ENCODE results near the gene MYLIP.
A peak's percentile ranks its signal among the peaks of the same experiment; 100 is the strongest.

Gene MYLIP

GRCh38 chr6:16108419-16108818 is 20.5 kb upstream of the MYLIP start:
- DNase-seq: no peak

- DNase-seq: no peak
Measured at GRCh38 chr6:16108921-16109658, 19.8 kb upstream of the MYLIP start.

- no peak for DNase-seq
Measured at GRCh38 chr6:16109659-16110305, 19.1 kb upstream of the MYLIP start.

GRCh38 chr6:16118825-16119224 is 10.1 kb upstream of the MYLIP start:
- no peak for DNase-seq

GRCh38 chr6:16121339-16121738 is 7.5 kb upstream of the MYLIP start:
- DNase-seq: no peak

GRCh38 chr6:16122197-16122596 is 6.7 kb upstream of the MYLIP start:
- no peak for DNase-seq

- DNase-seq: no peak
Measured at GRCh38 chr6:16124198-16125180, 4.4 kb upstream of the MYLIP start.

GRCh38 chr6:16126056-16126455 is 2.8 kb upstream of the MYLIP start:
- no peak for DNase-seq

- no peak for DNase-seq
Measured at GRCh38 chr6:16126861-16127260, 2.0 kb upstream of the MYLIP start.

- no peak for DNase-seq
Measured at GRCh38 chr6:16127471-16127870, 1.4 kb upstream of the MYLIP start.

- DNase-seq: no peak
Measured at GRCh38 chr6:16129623-16130401, 926 bp downstream of the MYLIP start.

GRCh38 chr6:16130437-16130891 is 1.6 kb downstream of the MYLIP start:
- no peak for DNase-seq

- no peak for DNase-seq
Measured at GRCh38 chr6:16130932-16131387, 2.1 kb downstream of the MYLIP start.

- DNase-seq: no peak
Measured at GRCh38 chr6:16132909-16133308, 4.0 kb downstream of the MYLIP start.

- no peak for DNase-seq
Measured at GRCh38 chr6:16134430-16134829, 5.5 kb downstream of the MYLIP start.

GRCh38 chr6:16135066-16135465 is 6.2 kb downstream of the MYLIP start:
- no peak for DNase-seq

- DNase-seq: no peak
Measured at GRCh38 chr6:16136091-16136490, 7.2 kb downstream of the MYLIP start.

GRCh38 chr6:16136621-16137450 is 8.0 kb downstream of the MYLIP start:
- peak; percentile 22 for DNase-seq

- DNase-seq: no peak
Measured at GRCh38 chr6:16137451-16137801, 8.5 kb downstream of the MYLIP start.

GRCh38 chr6:16139556-16139955 is 10.7 kb downstream of the MYLIP start:
- DNase-seq: no peak

GRCh38 chr6:16140607-16141006 is 11.7 kb downstream of the MYLIP start:
- DNase-seq: no peak

GRCh38 chr6:16141514-16141913 is 12.6 kb downstream of the MYLIP start:
- no peak for DNase-seq
